Suprapubic skin (tissue), 4 donors: ENCODE results near the gene CXCR6. TPM values are rescaled to one million over a fixed set of nuclear protein-coding genes. Genes with fewer than 3 reads are reported as not detected.

ENCODE experiments used
- DNase-seq, 2 donors: peaks; one replicate each; pipeline ENCODE4 v3.0.0-alpha.2; 2019; ENCODE audit warnings: low spot score in 2 of 2
- H3K27ac ChIP-seq: fragments of 200-600 bp; sonication (generic); one replicate; pipeline ENCODE4 v1.5.1; 2019
- H3K27me3 ChIP-seq: fragments of 200-600 bp; sonication (generic); one replicate; pipeline ENCODE4 v1.5.1; 2019
- H3K36me3 ChIP-seq: fragments of 200-600 bp; sonication (generic); one replicate; pipeline ENCODE4 v1.5.1; 2019
- H3K4me1 ChIP-seq: fragments of 200-600 bp; sonication (generic); one replicate; pipeline ENCODE4 v1.5.1; 2019
- H3K4me3 ChIP-seq: fragments of 200-600 bp; sonication (generic); one replicate; pipeline ENCODE4 v1.5.1; 2019; ENCODE audit warnings: mild to moderate bottlenecking
- H3K9me3 ChIP-seq: fragments of 200-600 bp; sonication (generic); one replicate; pipeline ENCODE4 v1.5.1; 2019
- EP300 ChIP-seq: sonication (generic); formaldehyde crosslinking; IDR thresholded peaks from one replicate; pipeline ENCODE4 v1.6.1; 2017; ENCODE audit warnings: antibody characterized with exemption
- POLR2A ChIP-seq, 2 donors: fragments of 450-650 bp; IDR thresholded peaks; one replicate each; pipeline ENCODE4 v1.6.1; 2017; ENCODE audit warnings: antibody characterized with exemption in 2 of 2, mild to moderate bottlenecking in 2 of 2, moderate library complexity in 2 of 2
- POLR2AphosphoS5 ChIP-seq, 3 donors: sonication (generic); formaldehyde crosslinking; IDR thresholded peaks; one replicate each; pipeline ENCODE4 v1.6.1; 2017; ENCODE audit warnings: antibody characterized with exemption in 3 of 3
- WGBS: methylation state at CpG from one replicate; pipeline ENCODE4 v1.1.5; 2018; 5-methylcytosine and 5-hydroxymethylcytosine counted together
- total RNA-seq, 4 donors: library from RNA; depleted of rRNA; stranded (reverse); fragments of >200 nt; gene quantifications; one replicate each; pipeline ENCODE4 v1.1.0, GENCODE V29; 2016
- TF ChIP-seq, protein P1 (sequence below), 2 donors: fragments of 200-600 bp in 1 of 2; fragments of 450-650 bp in 1 of 2; sonication (generic) in 1 of 2; IDR thresholded peaks; one replicate each; pipeline ENCODE4 v1.5.1; 2016 to 2019; ENCODE audit warnings: antibody characterized with exemption in 2 of 2, mild to moderate bottlenecking in 1 of 2, moderate library complexity in 1 of 2

CXCR6 gene
- total RNA-seq, 4 donors from 2014 or later, result 0.23 to 0.59 TPM; not detected in 2

- Histone ChIP-seq H3K36me3 (no peaks in the 10 kb centered on the region), H3K4me1 (peaks cover 90% of the 10 kb centered on the region), H3K4me3 (no peak overlapping the region), H3K27me3 (no peaks in the 10 kb centered on the region), H3K9me3 (no peaks in the 10 kb centered on the region), H3K27ac (no peak overlapping the region)
- TF ChIP-seq POLR2A (IDR thresholded peaks at IDR 0.05) (no peak), POLR2AphosphoS5 (IDR thresholded peaks at IDR 0.05) (no peak), EP300 (no peak)
- TF ChIP-seq, protein P1, sequence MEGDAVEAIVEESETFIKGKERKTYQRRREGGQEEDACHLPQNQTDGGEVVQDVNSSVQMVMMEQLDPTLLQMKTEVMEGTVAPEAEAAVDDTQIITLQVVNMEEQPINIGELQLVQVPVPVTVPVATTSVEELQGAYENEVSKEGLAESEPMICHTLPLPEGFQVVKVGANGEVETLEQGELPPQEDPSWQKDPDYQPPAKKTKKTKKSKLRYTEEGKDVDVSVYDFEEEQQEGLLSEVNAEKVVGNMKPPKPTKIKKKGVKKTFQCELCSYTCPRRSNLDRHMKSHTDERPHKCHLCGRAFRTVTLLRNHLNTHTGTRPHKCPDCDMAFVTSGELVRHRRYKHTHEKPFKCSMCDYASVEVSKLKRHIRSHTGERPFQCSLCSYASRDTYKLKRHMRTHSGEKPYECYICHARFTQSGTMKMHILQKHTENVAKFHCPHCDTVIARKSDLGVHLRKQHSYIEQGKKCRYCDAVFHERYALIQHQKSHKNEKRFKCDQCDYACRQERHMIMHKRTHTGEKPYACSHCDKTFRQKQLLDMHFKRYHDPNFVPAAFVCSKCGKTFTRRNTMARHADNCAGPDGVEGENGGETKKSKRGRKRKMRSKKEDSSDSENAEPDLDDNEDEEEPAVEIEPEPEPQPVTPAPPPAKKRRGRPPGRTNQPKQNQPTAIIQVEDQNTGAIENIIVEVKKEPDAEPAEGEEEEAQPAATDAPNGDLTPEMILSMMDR (IDR thresholded peaks at IDR 0.05), result no peak
- WGBS, result 63% methylated on average over 3 of the region's 3 CpGs
- DNase-seq, result no peak
These were observed 46.9 kb downstream of the CXCR6 start for GRCh38 chr3:45990181-45990580.

- H3K27ac ChIP-seq, result no peak overlapping the region
- 68% methylated on average over 6 of the region's 6 CpGs for WGBS
- peaks cover 84% of the 10 kb centered on the region for H3K4me1 ChIP-seq
These were observed 48.1 kb downstream of the CXCR6 start for GRCh38 chr3:45991341-45991740.

GRCh38 chr3:45992133-45992729 is 49.0 kb downstream of the CXCR6 start:
- no peak overlapping the region for H3K27ac ChIP-seq
- H3K36me3 ChIP-seq, result no peaks in the 10 kb centered on the region
- H3K4me1 ChIP-seq, result peaks cover 76% of the 10 kb centered on the region
- TF ChIP-seq POLR2A (IDR thresholded peaks at IDR 0.05) (no peak), POLR2AphosphoS5 (IDR thresholded peaks at IDR 0.05) (no peak), EP300 (no peak)
- TF ChIP-seq, protein P1 (IDR thresholded peaks at IDR 0.05), result no peak
- no peak for DNase-seq
- 45% methylated on average over 2 of the region's 2 CpGs for WGBS
- H3K4me3 ChIP-seq, result no peak overlapping the region
- H3K9me3 ChIP-seq, result no peaks in the 10 kb centered on the region
- H3K27me3 ChIP-seq, result no peaks in the 10 kb centered on the region

More at GRCh38 chr3:45991341-45991740, 48.1 kb downstream of the CXCR6 start:
- Histone ChIP-seq H3K27me3 (no peaks in the 10 kb centered on the region), H3K9me3 (no peaks in the 10 kb centered on the region), H3K4me3 (no peak overlapping the region), H3K36me3 (no peaks in the 10 kb centered on the region)
- TF ChIP-seq, protein P1 (IDR thresholded peaks at IDR 0.05), result no peak
- TF ChIP-seq EP300, result no peak
- TF ChIP-seq POLR2A (IDR thresholded peaks at IDR 0.05), result no peak
- no peak for TF ChIP-seq POLR2AphosphoS5 (IDR thresholded peaks at IDR 0.05)
- DNase-seq, result no peak

GRCh38 chr3:45992821-45993221 is 49.6 kb downstream of the CXCR6 start:
- H3K4me3 ChIP-seq, result no peak overlapping the region
- no peaks in the 10 kb centered on the region for H3K36me3 ChIP-seq
- no peak for DNase-seq
- peaks cover 70% of the 10 kb centered on the region for H3K4me1 ChIP-seq
- TF ChIP-seq EP300 (no peak), POLR2AphosphoS5 (IDR thresholded peaks at IDR 0.05) (no peak), POLR2A (IDR thresholded peaks at IDR 0.05) (no peak)
- TF ChIP-seq, protein P1 (IDR thresholded peaks at IDR 0.05), result no peak
- H3K9me3 ChIP-seq, result no peaks in the 10 kb centered on the region
- no peaks in the 10 kb centered on the region for H3K27me3 ChIP-seq
- 48% methylated on average over 2 of the region's 2 CpGs for WGBS
- peak overlapping the region; percentile 7 for H3K27ac ChIP-seq

GRCh38 chr3:45993421-45994027 is 50.3 kb downstream of the CXCR6 start:
- H3K4me3 ChIP-seq, result no peak overlapping the region
- peak overlapping the region; percentile 29 for H3K27ac ChIP-seq
- WGBS, result 90% methylated on average over 3 of the region's 3 CpGs
- no peaks in the 10 kb centered on the region for H3K9me3 ChIP-seq
- no peak for TF ChIP-seq POLR2A (IDR thresholded peaks at IDR 0.05)
- TF ChIP-seq EP300, result no peak
- TF ChIP-seq, protein P1 (IDR thresholded peaks at IDR 0.05), result no peak
- no peak for TF ChIP-seq POLR2AphosphoS5 (IDR thresholded peaks at IDR 0.05)
- DNase-seq, result no peak
- H3K36me3 ChIP-seq, result no peaks in the 10 kb centered on the region
- H3K4me1 ChIP-seq, result peaks cover 63% of the 10 kb centered on the region
- no peaks in the 10 kb centered on the region for H3K27me3 ChIP-seq
